Duodenal mucosa (tissue), 2 donors: ENCODE data around the gene APBB2.

Source experiments
- H3K27ac ChIP-seq: one replicate; pipeline ENCODE4 v1.7.0; 2013; ENCODE audit warnings: low read depth, low read length
- H3K27me3 ChIP-seq, 2 donors: one replicate each; pipeline ENCODE4 v1.7.0; 2013; ENCODE audit warnings: low read length in 2 of 2, control low read depth in 1 of 2; ENCODE audit not compliant: insufficient read depth in 2 of 2, control insufficient read depth in 1 of 2
- H3K36me3 ChIP-seq, 2 donors: one replicate each; pipeline ENCODE4 v1.7.0; 2013; ENCODE audit warnings: low read length in 2 of 2, control low read depth in 1 of 2; ENCODE audit not compliant: insufficient read depth in 2 of 2, control insufficient read depth in 1 of 2
- H3K4me1 ChIP-seq, 2 donors: one replicate each; pipeline ENCODE4 v1.7.0; 2013; ENCODE audit warnings: low read length in 2 of 2, control low read depth in 1 of 2; ENCODE audit not compliant: insufficient read depth in 2 of 2, control insufficient read depth in 1 of 2
- H3K4me3 ChIP-seq, 2 donors: one replicate each; pipeline ENCODE4 v1.7.0; 2013; ENCODE audit warnings: low read length in 2 of 2, low read depth in 1 of 2
- H3K9ac ChIP-seq, 2 donors: one replicate each; pipeline ENCODE4 v1.7.0; 2013; ENCODE audit warnings: low read length in 2 of 2, low read depth in 1 of 2
- H3K9me3 ChIP-seq, 2 donors: one replicate each; pipeline ENCODE4 v1.7.0; 2013; ENCODE audit warnings: low read length in 2 of 2, control low read depth in 1 of 2; ENCODE audit not compliant: control insufficient read depth in 1 of 2

APBB2 gene

DNA sequence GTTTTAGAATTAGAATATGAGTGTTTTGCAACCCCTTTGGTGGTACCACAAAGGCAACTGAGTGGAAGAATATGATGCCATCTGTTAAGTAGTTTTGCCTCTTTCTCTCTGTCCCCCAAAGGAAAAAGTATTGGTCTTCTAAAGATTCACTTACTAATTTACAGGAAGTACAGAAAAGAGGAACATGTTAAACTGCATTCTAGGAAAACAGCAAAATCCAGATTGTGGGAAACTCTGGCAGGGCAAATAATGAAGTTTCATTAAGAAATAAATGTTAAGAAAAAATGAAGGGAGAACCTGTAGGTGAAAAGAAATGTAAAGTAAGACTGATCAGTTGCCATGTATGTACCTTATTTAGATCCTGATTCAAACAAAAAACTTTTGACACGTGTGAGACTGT, 425.3 kb downstream of the APBB2 start:
- peaks cover 3 to 6% of the 10 kb centered on the region in 2 donors for H3K4me1 ChIP-seq
- H3K4me3 ChIP-seq = no peak overlapping the region
- no peak overlapping the region for H3K9ac ChIP-seq
- H3K27ac ChIP-seq = no peak overlapping the region
- no peaks in the 10 kb centered on the region for H3K36me3 ChIP-seq
- no peaks in the 10 kb centered on the region for H3K9me3 ChIP-seq
- H3K27me3 ChIP-seq = no peaks in the 10 kb centered on the region

DNA sequence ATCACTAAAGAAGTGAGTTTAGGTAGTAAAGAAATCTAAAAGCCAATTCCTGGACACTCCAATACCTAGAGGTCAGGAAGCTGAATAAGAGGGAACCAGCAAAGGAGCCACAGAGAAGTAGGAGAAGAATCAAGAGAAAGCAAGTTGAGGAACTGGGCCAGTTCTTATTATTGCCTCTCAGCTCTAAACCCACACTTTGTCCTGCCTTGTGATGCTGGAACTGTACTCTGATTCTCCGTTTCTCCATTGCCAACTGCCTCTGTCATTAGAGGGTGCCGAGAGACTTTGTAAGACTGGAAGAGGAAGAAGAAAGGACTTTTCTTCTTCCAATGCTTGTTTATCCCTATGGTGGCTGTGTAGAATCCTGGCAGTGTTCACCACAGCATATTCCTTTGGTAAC, 426.0 kb downstream of the APBB2 start:
- no peaks in the 10 kb centered on the region for H3K9me3 ChIP-seq
- no peaks in the 10 kb centered on the region for H3K27me3 ChIP-seq
- peaks cover 3 to 6% of the 10 kb centered on the region in 2 donors for H3K4me1 ChIP-seq
- no peak overlapping the region for H3K4me3 ChIP-seq
- H3K27ac ChIP-seq = no peak overlapping the region
- no peak overlapping the region for H3K9ac ChIP-seq
- no peaks in the 10 kb centered on the region for H3K36me3 ChIP-seq

DNA sequence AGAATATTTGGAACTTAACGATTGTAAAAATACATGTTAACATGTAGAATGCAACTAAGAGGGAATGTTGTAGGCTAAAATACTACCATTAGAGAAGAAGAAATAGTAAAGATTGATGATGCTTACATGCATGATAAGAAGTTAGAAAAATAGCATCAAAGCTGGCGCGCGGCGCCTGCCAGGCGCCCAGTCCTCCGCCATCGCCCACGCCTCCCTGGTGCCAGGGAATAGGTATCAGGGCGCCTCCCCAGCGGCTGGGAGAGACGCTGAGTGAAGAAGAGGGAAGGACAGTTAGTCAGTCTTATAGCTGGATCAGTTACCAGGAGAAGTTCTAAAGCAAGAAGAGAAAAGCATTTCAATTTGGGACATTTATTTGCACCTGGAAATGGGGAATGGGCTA, 428.6 kb downstream of the APBB2 start:
- Histone ChIP-seq H3K9ac (no peak overlapping the region), H3K27ac (no peak overlapping the region), H3K4me1 (peaks cover 3 to 6% of the 10 kb centered on the region in 2 donors), H3K36me3 (no peaks in the 10 kb centered on the region), H3K9me3 (no peaks in the 10 kb centered on the region), H3K27me3 (no peaks in the 10 kb centered on the region), H3K4me3 (no peak overlapping the region)

DNA sequence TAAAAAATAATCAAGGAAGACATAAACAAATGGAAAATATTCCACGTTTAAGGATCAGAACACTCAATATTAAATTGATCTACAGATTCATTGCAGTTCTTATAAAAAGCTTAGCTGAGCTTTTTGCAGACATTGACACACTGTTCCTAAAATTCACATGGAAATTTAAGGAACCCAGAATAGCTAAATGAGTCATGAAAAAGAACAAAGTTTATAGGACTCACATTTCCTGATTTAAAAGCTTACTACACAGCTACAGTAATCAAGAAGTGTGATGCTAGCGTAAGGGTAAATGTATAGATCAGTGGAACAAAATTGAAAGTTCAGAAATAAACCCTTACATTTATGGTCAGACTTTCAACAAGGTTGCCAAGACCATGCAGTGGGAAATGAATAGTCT, 431.5 kb downstream of the APBB2 start:
- H3K36me3 ChIP-seq = no peaks in the 10 kb centered on the region
- peaks cover 0 to 5% of the 10 kb centered on the region in 2 donors for H3K9me3 ChIP-seq
- no peaks in the 10 kb centered on the region for H3K4me1 ChIP-seq
- H3K4me3 ChIP-seq = no peak overlapping the region
- no peak overlapping the region for H3K9ac ChIP-seq
- no peaks in the 10 kb centered on the region for H3K27me3 ChIP-seq
- no peak overlapping the region for H3K27ac ChIP-seq

DNA sequence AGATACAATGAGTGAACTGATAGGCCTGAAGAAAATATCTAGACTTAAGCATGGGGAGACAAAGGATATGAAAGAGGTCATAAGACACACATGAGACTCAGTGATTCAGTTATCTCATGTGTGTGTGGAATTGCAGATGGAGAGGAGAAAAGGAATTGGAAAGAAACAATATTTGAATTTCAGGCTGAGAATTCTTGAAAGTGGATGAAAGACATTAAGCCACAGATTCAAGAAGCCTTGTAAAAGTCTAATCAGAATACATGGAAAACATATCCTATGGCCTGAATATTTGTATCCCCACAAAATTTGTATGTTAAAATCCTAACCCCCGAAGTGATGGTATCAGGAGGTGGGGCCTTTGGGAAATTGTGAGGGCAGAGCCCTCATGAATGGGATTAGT, 436.3 kb downstream of the APBB2 start:
- H3K36me3 ChIP-seq = no peaks in the 10 kb centered on the region
- H3K9me3 ChIP-seq = peaks cover 0 to 6% of the 10 kb centered on the region in 2 donors
- H3K27me3 ChIP-seq = no peaks in the 10 kb centered on the region
- H3K4me1 ChIP-seq = no peaks in the 10 kb centered on the region
- H3K4me3 ChIP-seq = no peak overlapping the region
- no peak overlapping the region for H3K9ac ChIP-seq
- H3K27ac ChIP-seq = no peak overlapping the region

DNA sequence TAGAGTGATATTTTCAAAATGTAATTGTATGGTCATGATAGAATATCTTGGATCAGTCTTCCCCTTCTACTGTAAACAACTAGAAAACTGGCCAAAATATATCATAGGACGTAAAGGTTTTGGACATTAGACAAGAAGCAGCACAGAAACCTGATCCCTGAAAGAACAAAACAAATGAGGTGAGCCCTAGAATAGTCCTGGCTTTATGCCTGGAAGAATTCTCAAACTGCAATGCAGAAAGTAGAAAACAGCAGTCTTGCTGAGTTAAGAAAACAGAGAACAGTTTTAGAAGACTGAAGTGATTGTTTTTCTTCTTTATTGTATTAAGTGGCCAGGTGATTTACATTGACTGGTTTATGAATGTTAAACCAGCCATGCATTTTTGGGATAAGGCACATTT, 445.1 kb downstream of the APBB2 start:
- Histone ChIP-seq H3K4me3 (no peak overlapping the region), H3K27ac (no peak overlapping the region), H3K4me1 (no peaks in the 10 kb centered on the region), H3K9me3 (no peaks in the 10 kb centered on the region), H3K27me3 (no peaks in the 10 kb centered on the region), H3K36me3 (no peaks in the 10 kb centered on the region), H3K9ac (no peak overlapping the region)

DNA sequence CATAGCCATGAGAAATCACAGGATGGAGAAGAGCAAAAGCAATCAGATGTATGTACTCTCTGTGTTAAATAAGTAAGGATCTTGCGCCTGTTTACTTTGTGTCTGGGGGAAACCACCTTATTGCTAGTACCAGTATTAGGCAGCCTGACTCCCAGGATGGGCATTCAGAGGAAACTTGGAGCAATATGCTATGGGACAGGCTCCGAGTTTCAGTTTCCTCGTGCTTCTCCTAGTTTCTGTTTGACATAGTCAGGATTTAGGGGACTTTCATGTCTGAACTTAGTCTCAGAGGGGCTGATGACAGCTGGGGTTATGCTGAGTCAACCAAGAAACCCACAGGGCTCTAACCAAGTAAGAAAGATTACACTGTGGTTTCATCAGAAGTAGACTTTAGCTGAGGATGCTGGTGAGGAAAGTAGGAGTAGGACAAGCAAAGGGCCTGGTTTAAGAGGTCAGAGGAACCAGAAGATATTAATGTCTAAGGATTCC, 451.1 kb downstream of the APBB2 start:
- Histone ChIP-seq H3K4me3 (no peak overlapping the region), H3K27me3 (no peaks in the 10 kb centered on the region), H3K9ac (no peak overlapping the region), H3K27ac (no peak overlapping the region), H3K4me1 (no peaks in the 10 kb centered on the region), H3K36me3 (no peaks in the 10 kb centered on the region), H3K9me3 (no peaks in the 10 kb centered on the region)
